CD14-positive monocyte (primary cell): ENCODE data around the gene IFIT3. TPM values are rescaled to one million over a fixed set of nuclear protein-coding genes. Genes with fewer than 3 reads are reported as not detected.
"Not testable (repeated sequence)": the region's sequence is repeated elsewhere in the genome, so short reads cannot be mapped to it uniquely, and the experiment has no call there.

Source experiments
- DNase-seq, 3 donors: peaks; one replicate each; pipeline ENCODE4 v3.0.0-alpha.2; 2011 to 2022
- H2AFZ ChIP-seq: 2 replicates; pipeline ENCODE4 v1.6.0; 2012; ENCODE audit warnings: mild to moderate bottlenecking, low read depth, low read length, inconsistent platforms; ENCODE audit not compliant: insufficient read depth, poor library complexity, severe bottlenecking
- H3K27ac ChIP-seq, 2 donors: 1 replicate in 1 of 2; 2 replicates in 1 of 2; pipeline ENCODE4 v1.5.1; 2012 to 2013; ENCODE audit warnings: low read length in 2 of 2, control low read depth in 1 of 2, inconsistent platforms in 1 of 2, low read depth in 1 of 2, mild to moderate bottlenecking in 1 of 2
- H3K27me3 ChIP-seq, 2 donors: one replicate each; pipeline versions ENCODE4 v1.6.0 to v1.6.1; 2011 to 2013; ENCODE audit warnings: low read length in 2 of 2; ENCODE audit not compliant: control insufficient read depth in 2 of 2, insufficient read depth in 2 of 2
- H3K36me3 ChIP-seq, 2 donors: replicated peaks in 1 of 2; 1 replicate in 1 of 2; 2 replicates in 1 of 2; pipeline versions ENCODE4 v1.5.1 to v1.6.1; 2012 to 2013; ENCODE audit warnings: low read length in 2 of 2, control low read depth in 1 of 2, inconsistent platforms in 1 of 2, mild to moderate bottlenecking in 1 of 2; ENCODE audit not compliant: insufficient read depth in 2 of 2, control insufficient read depth in 1 of 2
- H3K4me1 ChIP-seq, 2 donors: 1 replicate in 1 of 2; 2 replicates in 1 of 2; pipeline versions ENCODE4 v1.5.1 to v1.6.1; 2012 to 2013; ENCODE audit warnings: low read length in 2 of 2, control low read depth in 1 of 2, inconsistent platforms in 1 of 2, mild to moderate bottlenecking in 1 of 2, moderate library complexity in 1 of 2; ENCODE audit not compliant: insufficient read depth in 2 of 2, control insufficient read depth in 1 of 2
- H3K4me2 ChIP-seq: replicated peaks from 2 replicates; pipeline ENCODE3; 2012; ENCODE audit warnings: low read length, moderate library complexity, mild to moderate bottlenecking; ENCODE audit not compliant: poor library complexity, severe bottlenecking; ENCODE audit errors: extremely low read depth
- H3K4me3 ChIP-seq, 3 experiments: fragments of 200-600 bp in 1 of 3; sonication (generic) in 1 of 3; replicated peaks in 1 of 3; 1 replicate in 2 of 3; 2 replicates in 1 of 3; pipeline ENCODE4 v1.5.1; 2011 to 2013; ENCODE audit warnings: low read length in 3 of 3, mild to moderate bottlenecking in 3 of 3, control low read depth in 2 of 3, low read depth in 2 of 3, inconsistent platforms in 1 of 3, moderate library complexity in 1 of 3
- H3K79me2 ChIP-seq: 2 replicates; pipeline ENCODE4 v1.6.0; 2012; ENCODE audit warnings: mild to moderate bottlenecking, control low read depth, inconsistent platforms, low read length, moderate library complexity; ENCODE audit not compliant: insufficient read depth
- H3K9ac ChIP-seq: 2 replicates; pipeline ENCODE4 v1.6.0; 2017; ENCODE audit warnings: low read length, mild to moderate bottlenecking; ENCODE audit not compliant: insufficient read depth, poor library complexity, severe bottlenecking
- H3K9me3 ChIP-seq, 2 donors: replicated peaks in 1 of 2; 1 replicate in 1 of 2; 2 replicates in 1 of 2; pipeline versions ENCODE4 v1.5.1 to v1.6.1; 2012 to 2013; ENCODE audit warnings: low read length in 2 of 2, control low read depth in 1 of 2; ENCODE audit not compliant: control insufficient read depth in 1 of 2, insufficient read depth in 1 of 2
- H4K20me1 ChIP-seq: 2 replicates; pipeline ENCODE4 v1.6.0; 2012; ENCODE audit warnings: mild to moderate bottlenecking, low read length, control low read depth, moderate library complexity; ENCODE audit not compliant: insufficient read depth
- H3K27ac Mint-ChIP-seq, 7 donors: one replicate each; pipeline ENCODE4 v1.8.0; 2020; ENCODE audit warnings: mild to moderate bottlenecking in 7 of 7, mixed read lengths in 7 of 7, moderate library complexity in 6 of 7, inconsistent platforms in 2 of 7
- H3K27me3 Mint-ChIP-seq, 3 donors: one replicate each; pipeline ENCODE4 v1.8.0; 2021 to 2022; ENCODE audit warnings: low read depth in 3 of 3, mild to moderate bottlenecking in 3 of 3, mixed read lengths in 3 of 3, moderate library complexity in 3 of 3, inconsistent platforms in 1 of 3
- H3K36me3 Mint-ChIP-seq, 2 donors: one replicate each; pipeline ENCODE4 v1.8.0; 2020; ENCODE audit warnings: mixed read lengths in 2 of 2, inconsistent platforms in 1 of 2, mild to moderate bottlenecking in 1 of 2
- H3K4me1 Mint-ChIP-seq: one replicate; pipeline ENCODE4 v1.8.0; 2020; ENCODE audit warnings: mild to moderate bottlenecking, mixed read lengths
- H3K4me3 Mint-ChIP-seq, 2 donors: one replicate each; pipeline ENCODE4 v1.8.0; 2020; ENCODE audit warnings: mild to moderate bottlenecking in 2 of 2, mixed read lengths in 2 of 2, moderate library complexity in 1 of 2
- H3K9me3 Mint-ChIP-seq, 7 donors: one replicate each; pipeline ENCODE4 v1.8.0; 2020 to 2022; ENCODE audit warnings: mixed read lengths in 7 of 7, mild to moderate bottlenecking in 6 of 7, moderate library complexity in 6 of 7, inconsistent platforms in 2 of 7
- CTCF ChIP-seq: fragments of 200-600 bp; IDR thresholded peaks from one replicate; pipeline ENCODE4 v1.8.0; 2022; ENCODE audit warnings: antibody characterized with exemption, mild to moderate bottlenecking
- WGBS: methylation state at CpG from one replicate; pipeline ENCODE4 v1.1.5; 2013; ENCODE audit warnings: missing lambda C conversion rate; ENCODE audit not compliant: insufficient coverage; 5-methylcytosine and 5-hydroxymethylcytosine counted together
- intact Hi-C, 2 donors: fragments of 100-400 bp; cut with micrococcal nuclease; formaldehyde crosslinking; loops; one replicate each; pipeline versions ENCODE4 v1.15.0 to v1.15.1; 2023
- polyA plus RNA-seq, 3 donors: library from polyadenylated mRNA; depleted of rRNA in 1 of 3; unstranded in 2 of 3; stranded (reverse) in 1 of 3; fragments of 300-500 nt in 2 of 3; fragments of >200 nt in 1 of 3; fragmentation: Illumina TruSeq in 2 of 3; gene quantifications; 1 replicate in 2 of 3; 2 replicates in 1 of 3; pipeline ENCODE4 v1.2.3, GENCODE V29; 2012 to 2021

Gene IFIT3
- polyA plus RNA-seq, 3 donors = 13.8 to 38.0 (median 26.4) TPM

- no peak for DNase-seq
- peaks cover 8% of the 10 kb centered on the region for H3K4me1 Mint-ChIP-seq
- H3K36me3 ChIP-seq = no peaks in the 10 kb centered on the region
- H3K4me3 Mint-ChIP-seq = peak overlapping the region in 1 of 2 donors; percentile 13
- H3K27ac ChIP-seq = no peak overlapping the region
- peak overlapping the region; percentile 17 for H2AFZ ChIP-seq
- peaks cover 0 to 3% (median 0%) of the 10 kb centered on the region in 7 donors for H3K9me3 Mint-ChIP-seq
- intact Hi-C loops = no loop called here
- H3K36me3 Mint-ChIP-seq = no peaks in the 10 kb centered on the region
- no peak overlapping the region for H3K4me2 ChIP-seq
- no CpG with 5 or more reads among the region's 6 CpGs for WGBS
- H3K27me3 Mint-ChIP-seq = peaks cover 0 to 2% (median 0%) of the 10 kb centered on the region in 3 donors
- H4K20me1 ChIP-seq = no peaks in the 10 kb centered on the region
- no peak overlapping the region for H3K4me3 ChIP-seq
- H3K9ac ChIP-seq = no peak overlapping the region
- H3K79me2 ChIP-seq = no peaks in the 10 kb centered on the region
- no peak overlapping the region for H3K27ac Mint-ChIP-seq
- no peaks in the 10 kb centered on the region for H3K9me3 ChIP-seq
- H3K4me1 ChIP-seq = no peaks in the 10 kb centered on the region
- H3K27me3 ChIP-seq = no peaks in the 10 kb centered on the region
- no peak for TF ChIP-seq CTCF
Measured at GRCh38 chr10:89283025-89283935, 44.5 kb upstream of the IFIT3 start.

GRCh38 chr10:89283936-89284475 is 43.8 kb upstream of the IFIT3 start:
- Histone ChIP-seq H3K27me3 (no peaks in the 10 kb centered on the region), H3K4me1 (no peaks in the 10 kb centered on the region), H2AFZ (no peak overlapping the region), H3K9ac (no peak overlapping the region), H3K36me3 (no peaks in the 10 kb centered on the region), H3K4me2 (no peak overlapping the region), H3K9me3 (no peaks in the 10 kb centered on the region), H3K4me3 (no peak overlapping the region), H4K20me1 (no peaks in the 10 kb centered on the region), H3K79me2 (no peaks in the 10 kb centered on the region), H3K27ac (no peak overlapping the region)
- 0% methylated on average over 1 of the region's 4 CpGs for WGBS
- no peak for TF ChIP-seq CTCF
- Mint-ChIP-seq H3K36me3 (no peaks in the 10 kb centered on the region), H3K4me3 (no peak overlapping the region), H3K9me3 (peaks cover 0 to 3% (median 0%) of the 10 kb centered on the region in 7 donors), H3K27me3 (peaks cover 0 to 2% (median 0%) of the 10 kb centered on the region in 3 donors), H3K4me1 (peaks cover 8% of the 10 kb centered on the region), H3K27ac (no peak overlapping the region)
- intact Hi-C loops = no loop called here
- no peak for DNase-seq

GRCh38 chr10:89284711-89285110 is 43.1 kb upstream of the IFIT3 start:
- H3K4me3 ChIP-seq, H3K27me3 Mint-ChIP-seq, H3K36me3 Mint-ChIP-seq, H3K9me3 ChIP-seq, H3K27me3 ChIP-seq, H3K27ac Mint-ChIP-seq, intact Hi-C loops, H3K36me3 ChIP-seq, H3K4me3 Mint-ChIP-seq, H3K4me1 Mint-ChIP-seq, DNase-seq, H3K27ac ChIP-seq, H3K9me3 Mint-ChIP-seq, H2AFZ ChIP-seq, H3K4me2 ChIP-seq, H3K9ac ChIP-seq, H3K79me2 ChIP-seq, H4K20me1 ChIP-seq, H3K4me1 ChIP-seq: not testable (repeated sequence)
- WGBS = 98% methylated on average over 6 of the region's 6 CpGs
